SK-N-SH (cell line): ENCODE data around the gene KRT6B. TPM values are rescaled to one million over a fixed set of nuclear protein-coding genes. Genes with fewer than 3 reads are reported as not detected.

Source experiments
- CTCF ChIA-PET: fragments of 300-600, 350-600 bp; formaldehyde crosslinking; extraction: SDS; loops from one replicate; lab custom pipeline; 2021; lab: Yijun Ruan, JAX
- POLR2A ChIA-PET: fragments of 350-600 bp; sonication (Branson Sonifier 250); formaldehyde crosslinking; extraction: SDS; loops from one replicate; lab custom pipeline; 2020; ENCODE audit warnings: antibody characterized with exemption, inconsistent platforms; lab: Yijun Ruan, JAX
- DNase-seq: peaks from one replicate; pipeline ENCODE4 v3.0.0; 2012
- H2AFZ ChIP-seq: fragments of 200-600 bp; sonication (generic); 2 replicates; pipeline ENCODE4 v1.8.1; 2016; ENCODE audit warnings: antibody characterized with exemption, mild to moderate bottlenecking, low read depth
- H3F3A ChIP-seq: fragments of 200-600 bp; sonication (generic); replicated peaks from 2 replicates; pipeline ENCODE3; 2016; ENCODE audit warnings: antibody characterized with exemption, mild to moderate bottlenecking; ENCODE audit not compliant: insufficient read depth
- H3K27ac ChIP-seq, 2 experiments: fragments of 200-500 bp in 1 of 2; fragments of 200-600 bp in 1 of 2; sonication (Bioruptor generic) in 1 of 2; sonication (generic), shearing (Covaris generic) in 1 of 2; 2 replicates each; pipeline versions ENCODE4 v1.5.1 to v1.6.1; 2014 to 2016; ENCODE audit warnings: low read depth in 2 of 2, inconsistent platforms in 1 of 2, low read length in 1 of 2, mild to moderate bottlenecking in 1 of 2, mixed read lengths in 1 of 2
- H3K27me3 ChIP-seq: fragments of 200-600 bp; sonication (generic), shearing (Covaris generic); 2 replicates; pipeline ENCODE4 v1.6.1; 2016; ENCODE audit warnings: mixed run types; ENCODE audit not compliant: insufficient read depth
- H3K36me3 ChIP-seq, 2 experiments: fragments of 200-500 bp in 1 of 2; fragments of 200-600 bp in 1 of 2; sonication (Bioruptor generic) in 1 of 2; sonication (generic) in 1 of 2; replicated peaks in 1 of 2; 2 replicates each; pipeline versions ENCODE3 to v1.5.1; 2014 to 2016; ENCODE audit warnings: low read length in 1 of 2, mild to moderate bottlenecking in 1 of 2; ENCODE audit not compliant: insufficient read depth in 2 of 2, control insufficient read depth in 1 of 2
- H3K4me1 ChIP-seq, 2 experiments: fragments of 200-500 bp in 1 of 2; fragments of 200-600 bp in 1 of 2; sonication (Bioruptor generic) in 1 of 2; sonication (generic), shearing (Covaris generic) in 1 of 2; 2 replicates each; pipeline versions ENCODE4 v1.5.1 to v1.6.1; 2014 to 2016; ENCODE audit warnings: low read depth in 1 of 2, low read length in 1 of 2, mixed run types in 1 of 2; ENCODE audit not compliant: insufficient read depth in 2 of 2, control insufficient read depth in 1 of 2
- H3K4me2 ChIP-seq: fragments of 200-600 bp; sonication (generic), shearing (Covaris generic); 2 replicates; pipeline ENCODE4 v1.6.1; 2017; ENCODE audit warnings: mixed run types
- H3K4me3 ChIP-seq, 2 experiments: fragments of 200-500 bp in 1 of 2; fragments of 200-600 bp in 1 of 2; sonication (Bioruptor generic) in 1 of 2; sonication (generic), shearing (Covaris generic) in 1 of 2; 2 replicates each; pipeline versions ENCODE4 v1.5.1 to v1.8.1; 2014 to 2016; ENCODE audit warnings: low read depth in 2 of 2, inconsistent platforms in 1 of 2, low read length in 1 of 2, mild to moderate bottlenecking in 1 of 2, mixed read lengths in 1 of 2, moderate library complexity in 1 of 2
- H3K79me2 ChIP-seq: fragments of 200-600 bp; sonication (generic); 2 replicates; pipeline ENCODE4 v1.8.1; 2017; ENCODE audit warnings: mild to moderate bottlenecking; ENCODE audit not compliant: insufficient read depth
- H3K9ac ChIP-seq: fragments of 200-600 bp; sonication (generic); 2 replicates; pipeline ENCODE4 v1.6.1; 2017; ENCODE audit warnings: mixed run types
- H3K9me2 ChIP-seq: fragments of 200-600 bp; sonication (generic); 2 replicates; pipeline ENCODE4 v1.6.1; 2017; ENCODE audit warnings: mixed run types
- H3K9me3 ChIP-seq: fragments of 200-600 bp; sonication (generic); 2 replicates; pipeline ENCODE4 v1.6.1; 2017; ENCODE audit warnings: mixed run types, mild to moderate bottlenecking, moderate library complexity
- H4K20me1 ChIP-seq: fragments of 200-600 bp; sonication (generic); 2 replicates; pipeline ENCODE4 v1.6.1; 2017; ENCODE audit warnings: mild to moderate bottlenecking, mixed run types; ENCODE audit not compliant: insufficient read depth
- ELF1 ChIP-seq: IDR thresholded peaks from 2 replicates; pipeline ENCODE4 v1.4.0; 2012
- FOXJ3 ChIP-seq: sonication (generic); formaldehyde crosslinking; IDR thresholded peaks from 2 replicates; pipeline ENCODE4 v1.5.1; 2020; ENCODE audit warnings: mild to moderate bottlenecking, missing genetic modification reagents
- FOXM1 ChIP-seq: IDR thresholded peaks from 2 replicates; pipeline ENCODE4 v1.4.0; 2012; ENCODE audit warnings: low read depth, mild to moderate bottlenecking
- JUND ChIP-seq: IDR thresholded peaks from 2 replicates; pipeline ENCODE4 v1.4.0; 2012
- NRF1 ChIP-seq: IDR thresholded peaks from 2 replicates; pipeline ENCODE4 v1.6.1; 2012; ENCODE audit warnings: low read depth, mild to moderate bottlenecking, low read length
- RAD21 ChIP-seq: IDR thresholded peaks from 2 replicates; pipeline ENCODE4 v1.6.1; 2012; ENCODE audit warnings: mild to moderate bottlenecking, low read length
- SMC3 ChIP-seq: IDR thresholded peaks from 2 replicates; pipeline ENCODE4 v1.6.1; 2012; ENCODE audit warnings: low read depth, low read length, improper control_type of control experiment
- TAF1 ChIP-seq: IDR thresholded peaks from 2 replicates; pipeline ENCODE4 v1.6.1; 2012; ENCODE audit warnings: low read depth, mild to moderate bottlenecking, low read length, moderate library complexity, borderline replicate concordance
- TCF12 ChIP-seq: IDR thresholded peaks from 2 replicates; pipeline ENCODE4 v1.4.0; 2012
- ZBTB33 ChIP-seq: IDR thresholded peaks from 2 replicates; pipeline ENCODE4 v1.4.0; 2012; ENCODE audit warnings: low read depth, borderline replicate concordance
- WGBS: methylation state at CpG from one replicate; pipeline ENCODE4 v1.1.6; 2017; ENCODE audit warnings: low lambda C conversion rate; 5-methylcytosine and 5-hydroxymethylcytosine counted together
- polyA plus RNA-seq, 3 experiments: library from polyadenylated mRNA; depleted of rRNA; stranded (reverse); fragments of >200 nt; gene quantifications; 2 replicates each; pipeline ENCODE4 v1.2.3, GENCODE V29; 2012
- TF ChIP-seq, protein P1 (sequence below): IDR thresholded peaks from 2 replicates; pipeline ENCODE4 v1.4.0; 2012; ENCODE audit warnings: low read depth
- TF ChIP-seq, protein P2 (sequence below): IDR thresholded peaks from 2 replicates; pipeline ENCODE4; 2012
- TF ChIP-seq, protein P3 (sequence below): IDR thresholded peaks from 2 replicates; pipeline ENCODE4 v1.4.0; 2012; ENCODE audit warnings: low read depth, borderline replicate concordance

KRT6B gene
- polyA plus RNA-seq, 1 of the 3 experiments (the other 2 are of a cell fraction) = not detected

- no peaks in the 10 kb centered on the region for H3K9me2 ChIP-seq
- TF ChIP-seq, protein P1, sequence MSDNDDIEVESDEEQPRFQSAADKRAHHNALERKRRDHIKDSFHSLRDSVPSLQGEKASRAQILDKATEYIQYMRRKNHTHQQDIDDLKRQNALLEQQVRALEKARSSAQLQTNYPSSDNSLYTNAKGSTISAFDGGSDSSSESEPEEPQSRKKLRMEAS = no peak
- TF ChIP-seq JUND (no peak), ZBTB33 (no peak), SMC3 (no peak), NRF1 (no peak), TAF1 (no peak), FOXJ3 (CRISPR knock-in tag) (no peak), RAD21 (no peak), ELF1 (no peak), TCF12 (no peak)
- TF ChIP-seq, protein P2, sequence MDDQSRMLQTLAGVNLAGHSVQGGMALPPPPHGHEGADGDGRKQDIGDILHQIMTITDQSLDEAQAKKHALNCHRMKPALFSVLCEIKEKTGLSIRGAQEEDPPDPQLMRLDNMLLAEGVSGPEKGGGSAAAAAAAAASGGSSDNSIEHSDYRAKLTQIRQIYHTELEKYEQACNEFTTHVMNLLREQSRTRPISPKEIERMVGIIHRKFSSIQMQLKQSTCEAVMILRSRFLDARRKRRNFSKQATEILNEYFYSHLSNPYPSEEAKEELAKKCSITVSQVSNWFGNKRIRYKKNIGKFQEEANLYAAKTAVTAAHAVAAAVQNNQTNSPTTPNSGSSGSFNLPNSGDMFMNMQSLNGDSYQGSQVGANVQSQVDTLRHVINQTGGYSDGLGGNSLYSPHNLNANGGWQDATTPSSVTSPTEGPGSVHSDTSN = no peak
- TF ChIP-seq, protein P3, sequence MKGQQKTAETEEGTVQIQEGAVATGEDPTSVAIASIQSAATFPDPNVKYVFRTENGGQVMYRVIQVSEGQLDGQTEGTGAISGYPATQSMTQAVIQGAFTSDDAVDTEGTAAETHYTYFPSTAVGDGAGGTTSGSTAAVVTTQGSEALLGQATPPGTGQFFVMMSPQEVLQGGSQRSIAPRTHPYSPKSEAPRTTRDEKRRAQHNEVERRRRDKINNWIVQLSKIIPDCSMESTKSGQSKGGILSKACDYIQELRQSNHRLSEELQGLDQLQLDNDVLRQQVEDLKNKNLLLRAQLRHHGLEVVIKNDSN = no peak
- WGBS = 41% methylated on average over 1 of the region's 1 CpG
- ChIA-PET CTCF (interaction anchor here (1.5 kb wide), 2 partner anchors 21 to 127 kb away, joined by 3 to 4 read pairs; no protein-coding TSS in a partner anchor), POLR2A (no interaction called here)
- H3K27me3 ChIP-seq = peaks cover 23% of the 10 kb centered on the region; the same call in 1 of the 2 replicates
- H3K4me2 ChIP-seq = no peak overlapping the region
- H3K9ac ChIP-seq = no peak overlapping the region
- DNase-seq = no peak
- H3K4me3 ChIP-seq = no peak overlapping the region
- H3K36me3 ChIP-seq = no peaks in the 10 kb centered on the region
- no peak overlapping the region for H2AFZ ChIP-seq
- H3K4me1 ChIP-seq = no peaks in the 10 kb centered on the region; a peak in 1 of 4 replicates
- no peaks in the 10 kb centered on the region for H3K9me3 ChIP-seq
- H3K27ac ChIP-seq = no peak overlapping the region
- no peaks in the 10 kb centered on the region for H4K20me1 ChIP-seq
- no peaks in the 10 kb centered on the region for H3F3A ChIP-seq
- no peaks in the 10 kb centered on the region for H3K79me2 ChIP-seq
Observed at GRCh38 chr12:52498946-52499345, 47.0 kb upstream of the KRT6B start.

DNA sequence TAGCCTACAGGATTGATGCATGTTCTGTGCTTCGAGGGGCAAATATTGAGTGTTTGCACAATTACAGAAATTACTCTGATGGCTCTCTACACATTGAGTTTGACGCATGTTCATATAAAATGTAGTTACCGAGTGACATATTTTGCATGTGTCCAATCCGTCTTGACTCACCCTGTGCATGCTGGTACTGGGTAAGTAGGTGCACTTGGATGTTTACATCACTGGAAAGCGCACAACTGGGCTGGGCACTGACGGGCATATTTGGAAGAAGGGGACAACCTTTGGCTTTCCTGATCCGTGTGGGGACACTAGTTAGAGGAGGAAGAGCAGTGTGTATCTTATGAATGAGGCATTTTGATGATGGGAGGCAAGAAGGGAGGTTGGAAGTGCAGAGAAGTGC lies 46.0 kb upstream of the KRT6B start:
- Histone ChIP-seq H3K79me2 (no peaks in the 10 kb centered on the region), H3K9ac (no peak overlapping the region), H3K4me2 (no peak overlapping the region), H4K20me1 (no peaks in the 10 kb centered on the region), H3K9me2 (no peaks in the 10 kb centered on the region), H3K27me3 (peaks cover 28% of the 10 kb centered on the region; the same call in 1 of the 2 replicates), H3K4me3 (no peak overlapping the region), H2AFZ (no peak overlapping the region), H3K36me3 (no peaks in the 10 kb centered on the region), H3K27ac (no peak overlapping the region), H3F3A (no peaks in the 10 kb centered on the region), H3K9me3 (no peaks in the 10 kb centered on the region), H3K4me1 (no peaks in the 10 kb centered on the region; a peak in 1 of 4 replicates)
- POLR2A ChIA-PET = no interaction called here
- CTCF ChIA-PET = no interaction called here
- DNase-seq = no peak
- TF ChIP-seq TCF12 = no peak
- TF ChIP-seq FOXM1 = no peak
- TF ChIP-seq RAD21 = no peak
- TF ChIP-seq, protein P2 = no peak
- no peak for TF ChIP-seq NRF1
- no peak for TF ChIP-seq SMC3
- no peak for TF ChIP-seq ELF1
- WGBS = 26% methylated on average over 7 of the region's 7 CpGs
